DMS 273 (cell line): ENCODE results near the gene PARVB.
A peak's percentile ranks its signal among the peaks of the same experiment; 100 is the strongest.

Experiments
- DNase-seq: peaks from one replicate; lab custom pipeline; 2025; ENCODE audit not compliant: unreplicated experiment; lab: John Stamatoyannopoulos, UW

The PARVB gene

DNA sequence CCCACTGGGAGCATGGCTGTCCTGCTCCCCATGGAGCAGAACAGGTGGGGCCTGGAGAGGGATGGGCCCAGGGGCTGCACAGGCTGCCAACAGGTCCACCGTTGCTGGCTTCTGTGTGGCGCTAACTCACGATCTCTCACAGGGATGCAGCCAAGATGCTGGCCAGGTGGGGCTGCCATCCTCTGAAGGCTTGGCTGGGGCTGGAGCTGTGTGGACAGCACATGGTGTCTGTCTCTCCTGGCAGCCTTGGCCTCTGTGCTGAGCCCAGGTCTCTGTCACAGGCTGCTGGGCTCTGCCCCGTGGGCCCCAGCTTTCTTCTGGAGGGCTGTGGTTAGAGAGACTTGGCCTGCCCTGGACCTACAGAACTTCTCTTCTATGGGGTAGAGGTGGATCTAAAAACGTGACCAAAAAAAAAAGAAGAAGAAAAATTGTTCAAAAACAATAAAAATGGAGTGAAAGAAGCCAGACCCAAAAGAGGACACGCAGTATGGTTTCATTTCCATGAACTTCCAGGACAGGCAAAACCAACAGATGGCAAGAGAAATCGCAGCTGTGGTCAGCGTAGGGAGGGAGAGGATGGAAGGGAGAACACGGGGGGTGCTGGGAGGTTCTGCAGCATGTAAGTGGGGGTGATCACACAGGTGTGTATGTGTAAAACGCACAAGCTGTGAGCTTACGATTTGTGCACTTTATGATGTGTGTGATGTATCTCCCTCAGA is 168.9 kb downstream of the PARVB start:
- DNase-seq = peak; percentile 44

GRCh38 chr22:44193535-44193891 is 169.4 kb downstream of the PARVB start:
- peak; percentile 44 for DNase-seq

- no peak for DNase-seq
Observed at GRCh38 chr22:44194569-44194968, 170.5 kb downstream of the PARVB start.

DNA sequence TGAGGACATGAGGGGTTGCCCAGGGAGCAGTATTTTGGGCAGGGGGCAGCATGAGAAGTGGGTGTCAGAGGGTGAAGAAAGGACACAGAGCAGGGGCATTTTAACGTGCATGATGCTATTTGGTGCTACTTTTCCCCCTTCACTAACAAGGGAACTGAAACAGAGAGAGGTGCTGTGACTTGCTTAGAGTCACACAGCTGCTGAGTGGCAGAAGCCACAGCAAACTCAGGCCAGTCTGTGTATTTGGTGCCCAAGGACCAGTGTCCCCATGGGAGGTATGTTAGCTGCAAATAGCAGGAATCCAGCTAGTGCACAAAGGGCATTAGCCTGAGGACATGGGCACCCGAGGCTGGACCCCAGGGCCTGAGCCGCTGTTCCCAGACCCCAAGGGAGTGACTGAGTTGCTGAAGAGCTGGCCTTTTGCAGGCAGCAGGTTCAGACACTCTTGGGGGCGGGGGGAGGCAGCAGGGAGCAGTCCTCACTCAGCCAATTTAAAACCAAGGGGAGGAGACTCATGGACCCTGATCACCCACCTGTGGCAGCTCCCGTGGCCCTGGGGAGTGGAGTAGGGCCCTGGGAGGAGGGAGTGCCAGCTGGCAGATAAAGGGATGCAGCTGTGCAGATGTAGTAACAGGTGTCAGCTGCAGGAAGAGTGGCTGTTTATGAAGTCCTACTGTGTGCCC is 171.2 kb downstream of the PARVB start:
- DNase-seq = peak; percentile 17

DNA sequence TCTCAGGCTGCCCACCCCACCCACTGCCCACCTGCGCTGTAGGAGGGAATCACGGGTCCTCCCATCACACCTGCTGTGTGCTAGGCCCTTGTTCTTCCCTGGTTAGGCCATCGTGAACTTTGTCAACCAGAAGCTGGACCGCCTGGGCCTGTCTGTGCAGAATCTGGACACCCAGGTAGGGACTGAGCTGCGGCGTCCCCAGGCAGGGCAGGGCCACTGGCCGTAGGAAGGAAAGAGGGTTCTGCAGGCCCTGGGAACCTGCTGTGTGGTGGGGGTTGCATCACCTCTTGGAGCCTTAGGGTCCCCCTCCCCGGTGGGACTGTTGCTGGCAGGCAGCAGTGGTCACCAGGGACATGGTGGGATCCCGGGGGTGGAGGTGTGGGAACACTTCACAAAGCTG is 172.1 kb downstream of the PARVB start:
- no peak for DNase-seq

DNA sequence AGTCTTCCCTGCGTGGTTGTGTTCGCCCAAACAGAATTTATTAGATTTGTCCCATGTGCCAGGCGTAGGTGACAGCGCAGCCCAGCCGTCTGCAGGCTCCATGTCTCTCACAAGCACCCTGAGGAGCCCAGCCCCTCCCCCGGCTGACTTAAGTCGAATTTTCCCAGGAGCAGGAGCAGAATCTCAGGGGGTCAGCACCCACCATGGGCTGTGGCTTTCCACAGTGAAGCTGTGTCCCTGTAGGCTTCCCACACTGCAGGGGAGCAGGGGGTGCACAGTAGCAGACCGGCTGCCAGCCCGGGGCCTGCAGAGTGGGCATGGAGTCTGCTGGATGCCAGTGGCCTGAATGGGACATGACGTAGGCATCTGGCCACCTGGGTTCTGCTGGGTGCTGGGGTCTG is 172.6 kb downstream of the PARVB start:
- DNase-seq = no peak

- DNase-seq = no peak
Observed at GRCh38 chr22:44197271-44197670, 173.2 kb downstream of the PARVB start.

GRCh38 chr22:44199164-44199563 is 175.1 kb downstream of the PARVB start:
- no peak for DNase-seq

DNA sequence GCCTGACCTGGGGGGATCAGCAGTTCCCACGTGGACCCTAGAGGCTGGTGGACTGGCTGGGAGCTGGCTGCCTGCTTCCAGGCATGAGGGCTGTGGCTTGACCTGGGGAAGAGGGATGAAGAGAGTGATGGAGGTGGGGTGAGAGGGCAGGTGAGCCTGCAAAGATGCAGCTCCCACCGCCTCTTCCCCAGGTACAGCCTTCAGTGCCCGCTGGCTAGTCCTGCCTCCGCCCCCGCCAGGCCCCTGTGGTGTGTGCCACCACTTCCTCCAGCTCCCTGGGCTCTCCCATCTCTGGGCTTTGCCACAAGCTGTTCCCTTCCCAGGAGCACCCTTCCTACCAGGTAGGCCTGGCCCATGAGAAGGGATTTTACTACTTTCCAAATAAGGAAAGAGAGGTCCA is 175.8 kb downstream of the PARVB start:
- no peak for DNase-seq

DNA sequence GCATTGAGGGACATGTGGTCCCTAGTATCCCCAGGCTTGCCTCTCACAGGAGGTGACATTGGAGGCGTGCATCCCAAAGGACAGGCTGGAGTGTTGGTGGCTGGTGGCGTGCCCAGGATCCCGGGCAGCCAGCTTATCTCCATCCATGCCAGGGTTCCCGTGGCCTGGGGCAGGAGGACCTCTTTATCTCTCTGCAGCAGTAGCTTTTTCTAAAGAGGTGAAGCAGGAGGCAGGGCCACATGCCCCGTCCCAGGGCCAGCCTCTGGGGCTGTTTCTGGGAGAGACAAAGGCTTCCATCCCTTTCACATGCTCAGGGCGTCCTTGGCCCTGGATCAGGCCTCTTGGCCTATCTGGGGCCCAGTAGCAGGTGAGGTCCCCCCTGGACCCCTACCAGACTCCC is 176.3 kb downstream of the PARVB start:
- no peak for DNase-seq

- peak; percentile 20 for DNase-seq
Observed at GRCh38 chr22:44200855-44201550, 176.9 kb downstream of the PARVB start.

- peak; percentile 34 for DNase-seq
Observed at GRCh38 chr22:44201665-44202064, 177.6 kb downstream of the PARVB start.

- DNase-seq = no peak
Observed at GRCh38 chr22:44202261-44202789, 178.2 kb downstream of the PARVB start.

DNA sequence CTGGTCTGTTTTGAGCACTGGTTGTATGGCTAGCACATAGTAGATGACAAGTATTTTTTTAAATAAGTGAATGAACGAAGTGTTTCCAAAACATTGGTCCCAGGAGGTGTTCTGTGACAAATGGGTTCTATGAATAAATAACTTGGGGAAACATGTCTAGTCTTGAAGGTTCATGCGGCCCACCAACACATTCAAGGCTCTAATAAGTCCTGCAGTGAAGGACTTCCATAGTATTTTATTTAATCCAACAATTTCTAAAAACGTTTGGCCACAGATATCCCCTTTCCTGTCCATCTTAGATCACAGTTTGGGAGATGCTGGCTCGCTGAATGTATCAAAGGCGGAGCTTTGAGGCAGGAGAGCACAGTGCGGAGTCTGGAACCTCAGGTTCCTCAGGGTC is 179.1 kb downstream of the PARVB start:
- no peak for DNase-seq

- DNase-seq = no peak
Observed at GRCh38 chr22:44204739-44205515, 180.8 kb downstream of the PARVB start.

DNA sequence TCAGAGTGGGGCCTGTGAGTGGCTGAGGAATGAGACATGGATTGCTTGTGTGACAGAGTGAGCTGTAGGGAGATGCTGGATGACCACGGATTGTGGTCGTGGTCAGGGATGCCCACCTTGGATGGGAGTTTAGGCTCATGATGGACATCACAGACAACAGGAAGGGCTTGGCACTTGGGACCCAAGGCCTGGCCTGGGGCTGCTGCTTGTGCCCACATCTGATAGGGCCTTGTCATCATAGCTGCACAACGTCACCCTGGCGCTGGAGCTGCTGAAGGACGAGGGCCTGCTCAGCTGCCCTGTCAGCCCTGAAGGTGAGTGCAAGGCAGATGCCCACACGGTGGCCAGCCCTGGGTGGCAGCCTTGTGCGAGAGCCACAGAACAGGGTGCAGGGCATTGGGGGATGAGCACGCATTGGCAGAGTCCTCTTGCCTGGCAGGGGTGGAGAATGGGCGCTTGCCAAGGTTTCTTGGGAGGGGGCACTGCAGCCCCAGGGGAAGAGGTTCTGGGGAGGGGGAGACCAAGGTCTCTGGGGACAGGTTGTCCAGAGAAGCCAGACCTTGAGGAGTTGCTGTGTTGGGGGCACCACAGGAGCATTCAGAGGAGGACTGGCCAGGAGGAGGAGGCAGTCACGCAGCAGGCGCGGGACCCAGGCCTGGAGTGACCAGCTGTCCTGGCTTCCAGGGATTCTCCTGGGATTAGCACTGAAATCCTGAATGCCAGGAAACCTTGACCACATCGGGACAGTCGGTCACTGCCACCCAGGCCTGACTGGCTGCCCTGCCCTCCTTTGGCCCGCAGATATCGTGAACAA is 181.6 kb downstream of the PARVB start:
- DNase-seq = no peak

DNA sequence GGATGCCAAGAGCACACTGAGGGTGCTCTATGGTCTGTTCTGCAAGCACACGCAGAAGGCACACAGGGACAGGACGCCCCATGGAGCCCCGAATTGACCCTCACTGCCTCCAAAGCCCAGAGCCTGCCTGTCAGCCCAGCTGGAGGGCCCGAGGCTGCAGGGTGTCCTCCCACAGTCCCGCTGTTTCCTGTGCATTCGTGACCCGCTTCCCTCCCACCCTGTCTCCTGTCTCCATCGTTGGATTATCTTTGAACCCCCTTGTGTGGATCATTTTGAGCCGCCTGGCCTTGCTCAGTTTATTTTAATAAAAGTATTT is 182.2 kb downstream of the PARVB start:
- DNase-seq = no peak

GRCh38 chr22:44206696-44207095 is 182.6 kb downstream of the PARVB start:
- DNase-seq = no peak

GRCh38 chr22:44207173-44207980 is 183.3 kb downstream of the PARVB start:
- no peak for DNase-seq

- no peak for DNase-seq
Observed at GRCh38 chr22:44207981-44208317, 183.8 kb downstream of the PARVB start.
